RCC 7860 (cell line): ENCODE data around the gene STK24.
"Not testable (repeated sequence)": the region's sequence is repeated elsewhere in the genome, so short reads cannot be mapped to it uniquely, and the experiment has no call there.

Experiments used
- DNase-seq: peaks from one replicate; pipeline ENCODE4 v3.0.0-alpha.2; 2015; ENCODE audit warnings: low spot score
- FAIRE-seq: peaks from 2 replicates; lab custom pipeline; 2012; peaks lifted over from hg19 to GRCh38; lab: Jason Lieb, UNC

STK24 gene

DNA sequence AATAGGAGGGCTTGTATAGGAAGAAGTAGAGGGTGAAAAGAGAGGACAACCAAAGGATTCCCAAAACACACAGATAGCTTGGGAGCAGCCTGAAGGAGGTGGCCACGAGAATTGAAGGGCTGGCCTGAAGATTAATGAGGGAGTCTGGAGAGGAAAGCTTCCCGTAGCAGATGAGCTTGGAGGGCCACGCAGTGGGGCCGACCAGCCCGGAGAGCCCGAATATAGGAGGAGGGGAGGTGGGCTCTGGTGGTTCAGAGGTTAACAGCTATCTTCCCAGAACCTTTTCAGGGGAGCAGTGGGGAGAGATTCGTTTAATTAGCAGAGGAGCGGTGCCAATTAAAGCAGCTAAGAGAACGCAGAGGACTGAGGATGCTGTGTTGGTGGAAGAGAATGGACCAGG is 154.9 kb downstream of the STK24 start:
- FAIRE-seq (no peak), DNase-seq (no peak)

DNA sequence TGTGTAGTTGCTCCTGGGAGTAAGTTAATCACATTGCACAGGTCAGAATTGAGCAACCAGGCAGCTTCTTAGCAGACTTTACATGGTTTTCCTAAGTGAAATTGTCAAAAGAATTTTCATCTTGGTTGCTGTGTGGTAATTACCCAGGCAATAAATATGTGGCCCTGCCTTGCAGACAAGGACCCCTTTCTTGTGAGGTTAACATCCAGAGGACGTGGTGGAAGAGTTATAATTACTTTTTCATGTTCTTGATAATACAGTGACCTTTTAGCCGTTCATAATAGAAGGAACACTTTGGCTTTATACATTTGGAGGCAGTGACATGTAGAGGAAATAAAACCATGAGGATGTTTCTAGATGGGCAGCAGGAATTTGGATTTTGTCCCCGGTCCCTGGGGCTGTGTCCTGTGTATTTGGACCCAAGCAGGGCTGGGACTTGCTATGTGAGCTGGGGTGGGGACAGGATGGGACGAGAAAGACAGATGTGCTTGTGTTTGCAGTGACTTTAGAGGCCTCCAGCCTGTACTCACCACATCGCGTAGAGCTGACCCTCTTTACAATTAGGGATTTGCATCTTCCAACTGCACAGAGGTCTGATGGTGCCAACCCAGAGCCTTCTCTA is 156.2 kb downstream of the STK24 start:
- no peak for FAIRE-seq
- no peak for DNase-seq

DNA sequence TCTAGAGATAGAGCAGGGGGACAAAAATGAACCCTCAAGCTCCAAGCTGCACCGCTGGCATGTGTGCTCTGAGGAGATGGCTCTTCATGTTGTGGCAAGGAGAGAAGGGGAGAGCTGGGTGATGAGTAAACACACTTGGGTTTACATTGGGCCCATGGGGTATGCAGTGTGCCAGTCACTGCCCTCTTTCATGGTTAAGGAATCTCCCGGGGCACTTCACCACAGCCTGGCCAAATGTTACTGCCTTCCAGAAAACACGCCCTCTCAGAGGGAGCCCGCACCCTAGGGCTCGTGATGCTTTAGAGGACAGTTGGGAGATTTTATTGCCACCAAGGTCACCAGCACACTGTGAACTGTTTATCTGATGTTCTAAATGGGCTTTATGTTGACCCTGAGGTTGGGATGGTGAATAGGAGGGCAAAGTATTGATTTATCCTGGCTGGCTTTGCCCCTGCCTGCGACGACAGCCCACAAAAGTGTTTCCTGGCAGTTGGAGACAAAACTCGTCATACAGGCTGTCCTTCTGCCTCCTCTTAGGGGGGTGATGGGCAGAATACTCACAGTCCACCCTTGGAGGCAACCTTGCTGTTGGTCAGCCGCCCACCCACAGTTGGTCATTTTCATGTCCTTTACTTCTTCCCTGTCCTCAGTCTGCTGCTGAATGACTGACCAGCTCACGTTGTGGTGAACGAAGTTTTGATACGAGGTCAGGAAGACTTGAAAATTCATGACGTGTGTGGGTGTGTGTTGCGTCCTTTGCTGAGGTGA is 156.9 kb downstream of the STK24 start:
- DNase-seq (no peak), FAIRE-seq (no peak)

DNA sequence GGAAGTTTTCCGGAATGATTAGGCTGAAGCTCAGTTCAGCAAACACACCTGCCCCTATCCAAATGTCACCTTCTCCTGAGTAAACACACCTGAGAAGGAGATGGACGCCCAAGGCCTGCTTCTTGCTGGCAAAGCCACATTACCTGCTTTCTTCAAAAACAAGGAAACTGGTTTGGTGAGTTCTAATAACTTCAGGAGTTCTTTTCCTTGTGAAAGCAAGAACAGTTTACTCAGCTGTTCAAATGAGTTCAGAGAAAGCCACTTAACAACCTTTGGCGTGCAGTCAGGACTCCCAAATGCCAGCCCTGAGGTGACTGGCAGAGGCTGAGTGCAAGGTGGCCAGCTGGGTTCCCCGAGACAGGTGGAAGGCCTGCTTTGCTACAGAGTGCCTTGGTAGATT is 160.5 kb downstream of the STK24 start:
- FAIRE-seq = no peak
- DNase-seq = no peak

DNA sequence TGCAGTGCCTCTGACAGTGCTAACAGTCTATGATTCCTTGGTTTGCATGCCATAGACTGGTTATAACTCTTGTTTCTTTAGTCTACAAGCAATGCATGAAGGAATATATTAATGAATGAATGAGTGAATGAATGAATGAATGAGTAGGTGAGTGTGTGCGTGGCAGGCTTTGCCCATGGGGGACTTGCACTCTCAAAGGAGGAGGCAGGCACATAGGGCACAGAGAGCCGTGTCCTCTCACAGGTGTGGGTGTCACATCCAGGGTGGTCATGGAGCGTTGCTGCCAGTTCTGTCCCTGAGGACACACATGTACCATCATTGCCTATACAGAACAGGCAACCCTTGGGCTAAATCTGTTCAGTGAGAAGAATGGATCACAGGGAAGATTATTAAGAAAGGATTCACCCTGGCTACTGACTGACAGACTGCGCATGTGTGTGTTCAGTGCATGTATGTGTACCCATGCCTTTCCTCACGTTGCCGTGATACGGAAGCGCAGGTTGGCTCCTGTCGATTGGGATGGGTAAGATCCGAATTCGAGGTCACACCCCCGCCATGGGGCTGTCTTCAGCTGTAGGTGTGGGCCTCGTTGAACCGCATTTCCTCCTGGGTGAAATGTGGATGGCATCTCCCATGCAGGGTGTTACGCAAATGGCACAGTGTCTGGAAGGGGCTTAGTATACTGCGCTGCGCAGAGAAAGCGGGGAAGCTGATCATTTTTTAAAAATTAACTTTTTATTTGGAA is 161.4 kb downstream of the STK24 start:
- FAIRE-seq = no peak
- DNase-seq = no peak

DNA sequence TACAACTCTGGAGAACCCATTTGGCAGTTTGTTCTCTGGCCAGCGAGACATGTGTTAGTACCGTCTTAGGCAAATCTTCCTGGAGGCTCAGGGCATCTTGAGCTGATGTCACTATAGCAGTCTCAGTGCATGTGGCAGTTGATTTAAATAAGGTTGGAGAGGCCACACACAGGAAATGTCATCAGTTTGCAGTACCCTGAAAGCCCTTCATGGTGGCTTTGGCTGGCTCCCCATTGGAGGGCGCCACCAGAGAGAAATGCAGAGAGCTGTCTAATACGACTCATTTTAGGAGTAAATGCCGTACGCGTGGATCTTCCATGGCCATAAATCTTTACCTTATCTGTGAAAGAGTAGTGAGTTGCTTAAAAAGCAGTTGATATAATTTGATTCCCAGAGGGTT is 163.1 kb downstream of the STK24 start:
- no peak for DNase-seq
- no peak for FAIRE-seq

DNA sequence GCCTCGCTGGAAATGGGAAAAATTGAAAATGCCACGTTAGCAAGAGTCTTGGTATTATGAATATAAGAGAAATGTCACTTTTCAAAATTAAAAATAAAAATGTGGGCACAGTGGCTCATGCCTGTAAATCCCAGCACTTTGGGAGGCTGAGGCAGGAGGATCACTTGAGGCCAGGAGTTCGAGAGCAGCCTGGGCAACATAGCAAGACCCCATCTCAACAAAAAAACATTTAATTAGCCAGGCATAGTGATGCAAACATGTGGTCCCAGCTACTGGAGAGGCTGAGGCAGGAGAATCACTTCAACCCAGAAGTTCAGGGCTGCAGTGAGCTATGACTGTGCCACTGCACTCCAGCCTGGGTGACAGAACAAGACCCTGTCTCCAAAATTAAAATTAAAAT is 163.6 kb downstream of the STK24 start:
- not testable (repeated sequence) for DNase-seq, FAIRE-seq

DNA sequence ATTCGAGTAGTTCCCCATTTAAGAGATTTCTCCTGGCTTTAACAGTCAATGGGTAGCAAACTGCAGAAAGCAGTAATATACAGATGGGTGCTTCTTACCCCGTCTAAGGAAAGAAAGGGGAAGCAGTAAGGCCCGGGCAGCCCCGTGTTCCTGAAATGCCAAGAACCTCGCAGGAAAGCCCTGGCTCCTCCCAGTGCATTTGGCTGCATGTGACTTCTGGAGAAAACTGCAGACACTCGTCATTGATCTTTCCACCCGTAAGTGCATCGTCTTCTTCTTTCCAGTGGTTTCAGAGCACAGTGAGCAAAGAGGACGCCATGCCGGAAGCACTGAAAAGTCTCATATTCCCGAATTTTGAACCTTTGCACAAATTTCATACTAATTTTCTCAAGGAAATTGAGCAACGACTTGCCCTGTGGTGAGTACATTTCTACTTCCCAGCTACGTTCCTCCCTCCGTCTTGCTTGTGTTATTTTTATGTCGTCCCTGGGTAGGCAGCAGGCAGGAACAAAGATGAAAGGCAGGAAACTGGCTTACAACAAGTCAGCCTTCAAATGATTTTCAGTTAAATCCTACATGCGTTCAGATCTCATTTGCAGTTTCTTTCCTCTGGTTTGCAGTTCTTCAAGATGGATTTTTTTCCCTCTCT is 165.2 kb downstream of the STK24 start:
- FAIRE-seq (no peak), DNase-seq (no peak)

DNA sequence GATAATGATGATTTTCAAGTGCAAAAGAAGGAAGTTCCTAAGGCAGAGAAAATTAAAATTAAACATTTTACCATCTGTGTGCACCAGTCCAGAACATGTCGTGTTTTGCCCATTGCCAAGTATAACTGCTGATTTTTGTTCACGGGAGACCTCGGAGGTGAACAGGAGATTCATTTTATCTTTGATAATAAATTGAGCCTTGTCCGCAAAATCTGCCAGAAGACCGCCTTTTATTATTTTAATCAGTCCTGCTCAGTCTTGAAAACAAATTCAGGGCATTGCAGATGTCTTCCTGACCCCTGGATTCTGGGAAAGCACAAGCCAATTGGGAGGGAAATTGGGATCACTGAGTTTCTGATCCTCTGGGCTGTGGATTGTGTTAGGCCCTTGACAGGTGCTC is 165.9 kb downstream of the STK24 start:
- FAIRE-seq (no peak), DNase-seq (no peak)

DNA sequence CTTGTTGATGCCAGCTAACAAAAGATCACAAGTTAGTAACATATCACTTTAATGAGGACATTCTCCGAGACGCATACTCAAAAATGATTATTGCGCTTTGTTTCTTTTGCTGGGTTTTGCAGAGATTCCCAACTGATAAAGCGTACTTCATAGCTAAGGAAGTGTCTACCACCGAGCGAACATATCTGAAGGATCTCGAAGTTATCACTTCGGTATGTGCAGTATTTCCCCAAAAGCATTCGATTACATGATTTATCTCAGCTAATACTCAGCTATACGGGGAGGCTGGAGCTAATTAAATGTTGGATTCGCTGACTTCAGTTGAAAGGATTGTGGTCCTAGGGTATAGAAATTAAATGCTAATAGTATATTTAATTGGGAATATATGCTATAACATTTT is 166.3 kb downstream of the STK24 start:
- DNase-seq = no peak
- no peak for FAIRE-seq

DNA sequence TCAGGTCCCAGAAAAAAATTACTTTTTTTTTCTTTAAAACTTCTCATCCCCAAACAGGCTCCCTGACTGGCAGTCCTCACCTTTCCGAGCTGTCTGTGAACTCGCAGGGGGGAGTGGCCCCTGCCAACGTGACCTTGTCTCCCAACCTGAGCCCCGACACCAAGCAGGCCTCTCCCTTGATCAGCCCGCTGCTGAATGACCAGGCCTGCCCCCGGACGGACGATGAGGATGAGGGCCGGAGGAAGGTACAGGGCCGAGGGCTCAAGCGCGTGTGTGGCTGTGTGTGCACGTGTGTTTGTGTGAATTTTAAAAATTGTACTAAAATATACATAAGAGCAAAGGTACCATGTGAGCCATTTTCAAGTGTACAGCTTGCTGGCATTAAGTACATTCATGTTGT is 167.6 kb downstream of the STK24 start:
- FAIRE-seq (no peak), DNase-seq (no peak)

DNA sequence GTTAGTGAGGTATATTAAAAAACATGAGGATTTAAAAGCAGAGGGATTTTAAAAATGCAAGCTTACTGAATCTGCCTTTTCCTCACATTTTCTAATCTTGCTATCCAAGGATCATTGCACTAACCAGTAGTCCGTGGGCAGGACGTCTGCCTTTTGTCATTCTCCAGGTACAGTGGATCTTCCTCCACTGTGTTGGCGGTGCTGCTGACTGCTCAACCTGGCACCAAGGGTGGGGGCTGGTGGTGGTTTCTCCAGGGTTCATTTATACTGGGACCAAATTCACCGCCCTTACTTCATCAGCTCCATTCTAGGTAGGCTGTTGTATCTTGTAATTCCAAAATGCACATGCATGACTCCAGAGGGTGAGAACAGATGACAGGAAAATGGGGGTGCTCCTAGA is 169.3 kb downstream of the STK24 start:
- FAIRE-seq = no peak
- no peak for DNase-seq

DNA sequence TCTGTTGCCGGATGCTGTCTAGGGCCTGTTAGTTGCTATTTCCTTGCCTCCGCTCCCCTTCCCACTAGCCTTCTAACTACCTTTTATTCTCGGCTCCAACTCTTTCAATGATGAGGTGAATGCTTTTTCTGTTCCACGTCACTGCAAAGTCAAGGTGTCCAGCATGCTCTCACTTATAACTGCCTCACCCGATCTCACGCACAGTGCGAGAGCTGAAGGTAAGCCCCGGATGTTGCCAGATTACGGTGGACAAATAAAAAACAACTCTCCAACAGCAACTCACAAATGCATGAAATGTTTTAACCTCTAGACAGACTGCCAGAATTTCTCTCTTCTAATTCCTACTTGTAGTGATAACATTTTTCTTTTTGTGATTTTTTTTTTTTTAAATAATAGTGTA is 169.9 kb downstream of the STK24 start:
- no peak for DNase-seq
- FAIRE-seq = no peak

DNA sequence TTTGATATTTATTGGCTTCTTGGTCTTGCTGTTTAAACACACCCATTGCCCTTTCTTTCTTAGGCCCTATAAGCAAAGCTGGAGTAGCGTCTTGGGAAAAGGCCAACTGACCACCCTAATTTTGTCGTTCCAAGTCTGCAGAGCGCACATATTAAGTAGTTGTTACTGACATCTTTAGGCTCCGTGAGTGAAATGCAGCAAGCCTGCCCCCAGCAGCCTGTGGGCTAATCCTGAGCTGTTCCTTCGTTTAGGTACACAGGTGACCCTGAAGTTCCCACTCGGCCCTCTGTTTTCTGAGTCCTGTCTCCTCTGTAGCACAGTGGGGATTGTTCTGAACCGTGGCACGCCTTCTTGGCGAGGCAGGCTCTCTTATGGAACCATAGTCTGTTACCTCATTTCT is 170.5 kb downstream of the STK24 start:
- no peak for DNase-seq
- no peak for FAIRE-seq

DNA sequence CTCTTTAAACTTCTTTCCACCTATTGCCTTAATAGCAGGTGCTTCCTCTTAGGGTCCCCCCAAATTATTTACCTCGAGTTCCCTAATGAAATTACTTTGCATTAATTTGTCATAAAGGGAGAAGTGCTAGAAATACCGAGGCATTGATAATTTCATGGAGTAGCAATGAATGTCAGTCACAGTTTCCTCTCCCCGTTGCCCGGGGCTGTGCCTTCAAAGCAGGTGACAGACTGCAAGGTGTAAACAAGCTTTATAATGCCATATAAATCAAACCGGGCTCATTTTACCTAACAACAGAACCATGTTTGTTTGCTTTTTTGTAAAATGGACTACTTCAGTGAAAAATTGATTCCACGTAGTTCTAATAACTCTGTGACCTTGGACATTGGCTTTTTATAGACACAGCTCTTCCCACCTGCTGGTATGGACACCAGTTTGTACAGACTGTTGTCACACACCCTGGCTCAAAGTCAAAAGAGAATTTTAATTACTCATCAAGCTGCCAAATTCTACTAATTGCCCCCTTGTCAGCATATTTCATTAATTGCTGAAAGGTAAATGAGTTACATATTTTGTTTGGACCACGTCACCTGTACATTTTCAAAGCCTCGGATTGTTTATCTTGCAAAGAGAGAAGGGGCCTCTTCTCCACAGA is 171.1 kb downstream of the STK24 start:
- FAIRE-seq (no peak), DNase-seq (no peak)

DNA sequence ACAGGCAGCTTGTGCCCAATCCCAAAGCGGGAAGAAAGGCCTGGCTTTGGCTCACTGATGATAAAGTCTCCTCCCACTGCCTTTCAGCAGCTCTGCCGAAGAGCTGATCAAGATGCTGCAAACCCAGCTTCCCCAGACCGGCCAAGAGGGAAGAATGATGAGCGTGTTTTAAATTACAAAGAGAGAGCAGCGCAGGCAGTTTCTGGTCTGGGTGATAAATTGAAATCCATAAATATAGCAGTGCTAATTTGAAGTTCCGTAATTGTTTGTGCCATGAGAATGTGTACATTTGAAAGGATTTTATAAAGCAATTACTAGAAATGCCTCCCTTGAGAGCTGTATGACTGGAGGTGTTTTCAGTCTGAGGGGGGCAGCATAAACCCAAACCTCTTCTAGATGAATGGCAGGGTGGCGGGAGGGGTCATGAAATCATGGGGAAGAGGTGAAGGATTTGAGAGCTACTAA is 171.8 kb downstream of the STK24 start:
- DNase-seq (no peak), FAIRE-seq (no peak)

DNA sequence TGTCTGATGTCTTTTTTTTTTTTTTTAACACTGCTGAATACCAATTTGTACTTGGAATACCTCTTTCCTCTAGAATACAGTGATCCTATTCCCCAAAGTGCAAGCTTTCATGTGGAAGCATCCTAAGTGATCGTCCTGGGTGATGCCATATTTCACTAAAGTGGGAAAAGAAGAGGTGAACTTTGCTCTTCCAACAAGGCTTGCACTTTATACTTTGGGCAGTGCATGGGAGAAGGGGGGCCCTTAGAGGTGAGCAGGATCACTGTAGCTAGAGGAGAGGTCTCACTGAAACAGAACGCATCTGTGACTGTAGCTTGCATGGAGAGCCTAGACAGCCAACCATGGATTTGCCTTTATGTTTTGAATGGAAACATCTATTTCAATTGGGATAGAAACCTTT is 173.8 kb downstream of the STK24 start:
- FAIRE-seq (no peak), DNase-seq (no peak)

DNA sequence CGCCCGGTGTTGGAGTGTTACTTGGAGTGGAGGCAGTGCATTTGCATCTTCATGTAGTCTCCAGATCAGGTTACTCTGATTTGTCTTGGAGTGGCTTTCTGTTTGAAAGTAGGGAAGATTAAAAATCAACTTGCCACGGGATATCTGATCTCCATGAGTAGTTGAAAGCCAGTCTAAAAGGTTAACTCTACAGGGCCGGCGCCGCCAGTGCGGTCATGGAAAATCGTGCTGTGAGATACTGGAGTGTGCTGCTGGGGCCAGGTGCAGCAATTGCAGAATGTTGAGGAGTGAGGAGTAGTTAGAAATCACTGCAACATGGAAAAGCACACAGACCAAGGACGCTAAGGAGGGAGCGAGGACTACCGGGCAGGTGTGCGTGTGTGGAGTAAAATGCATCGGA is 175.0 kb downstream of the STK24 start:
- DNase-seq = no peak
- no peak for FAIRE-seq

DNA sequence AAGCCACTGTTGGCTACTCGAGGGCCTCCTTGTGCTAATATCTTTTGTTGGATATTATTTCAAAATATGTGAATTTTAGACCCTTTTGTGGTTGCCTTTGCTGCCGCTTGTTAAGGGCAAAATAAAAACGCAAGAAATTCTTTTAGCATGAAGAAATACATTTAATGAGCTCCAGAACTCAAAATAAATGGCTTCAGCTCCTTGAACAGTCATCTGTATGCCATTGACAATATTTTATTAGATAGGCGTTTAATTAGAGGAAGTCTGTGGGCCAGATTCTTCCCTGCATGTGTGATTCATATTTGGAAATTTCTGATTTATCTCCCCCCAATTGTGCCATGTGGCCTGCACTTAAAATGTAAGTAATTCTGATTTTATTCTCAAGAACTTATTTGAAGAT is 177.2 kb downstream of the STK24 start:
- FAIRE-seq = no peak
- DNase-seq = no peak

DNA sequence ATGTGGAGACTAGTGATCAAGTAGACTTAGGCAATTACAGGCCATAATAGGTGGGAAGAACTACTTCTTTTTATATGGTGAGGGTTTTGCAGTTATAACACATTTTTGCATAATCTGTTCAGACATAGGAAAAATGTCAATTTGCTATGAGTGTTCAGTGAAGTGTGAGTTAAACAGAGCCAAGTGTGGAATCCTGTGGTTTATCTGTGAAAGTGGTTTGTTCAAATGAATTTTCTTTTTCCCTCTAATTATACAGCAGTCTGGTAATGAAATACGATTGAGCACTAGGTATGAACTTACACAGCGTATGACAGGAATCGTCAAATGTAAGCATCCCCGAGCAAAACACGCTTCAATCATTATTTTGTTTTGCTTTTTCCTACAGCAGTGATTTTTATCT is 178.3 kb downstream of the STK24 start:
- FAIRE-seq (no peak), DNase-seq (no peak)

DNA sequence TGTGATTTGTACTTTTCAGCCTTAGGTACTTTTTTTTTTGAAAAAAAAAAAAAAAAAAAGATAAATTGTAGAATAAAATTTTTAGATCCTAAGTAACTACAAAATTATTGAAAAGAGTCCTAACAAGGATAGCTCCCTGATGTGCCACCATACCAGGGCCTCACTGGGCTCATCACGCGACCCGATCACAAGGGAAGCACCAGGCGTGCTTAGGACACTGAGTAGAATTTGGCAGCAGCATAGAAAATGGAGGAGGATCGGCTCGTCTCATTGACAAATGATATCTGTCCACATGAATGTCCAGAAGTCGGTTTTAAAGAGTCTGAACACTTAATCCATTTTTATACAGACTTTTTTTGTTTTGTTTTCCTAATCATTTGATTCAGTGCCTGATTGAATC is 179.0 kb downstream of the STK24 start:
- FAIRE-seq (no peak), DNase-seq (no peak)
